Jurkat, Clone E6-1 (cell line): Measurements from ENCODE around the gene GALP. TPM values are rescaled to one million over a fixed set of nuclear protein-coding genes. Genes with fewer than 3 reads are reported as not detected.
"Not testable (repeated sequence)": the region's sequence is repeated elsewhere in the genome, so short reads cannot be mapped to it uniquely, and the experiment has no call there.

Experiments used
- DNase-seq: peaks from one replicate; pipeline ENCODE4 v3.0.0-alpha.2; 2011; ENCODE audit warnings: low read depth, low spot score
- H3K4me3 ChIP-seq: 2 replicates; pipeline ENCODE4 v1.5.1; 2011; ENCODE audit warnings: mild to moderate bottlenecking, low read length, control low read depth, moderate library complexity
- polyA plus RNA-seq: library from polyadenylated mRNA; unstranded; fragments of >200 nt; gene quantifications from one replicate; pipeline ENCODE4 v1.2.1, GENCODE V29; 2012; ENCODE audit warnings: missing spikeins; ENCODE audit not compliant: insufficient read length, insufficient read depth

GALP gene
- polyA plus RNA-seq = not detected

GRCh38 chr19:56175861-56176307, at the start of gene GALP:
TSS of gene GALP (plus strand) at chr19:56176008. CDS start at chr19:56177109, 1,101 bp downstream.
- not testable (repeated sequence) for H3K4me3 ChIP-seq, DNase-seq

GRCh38 chr19:56126983-56127780, 48.6 kb upstream of the GALP start:
- no peak overlapping the region for H3K4me3 ChIP-seq
- DNase-seq = no peak

GRCh38 chr19:56130006-56130405, 45.8 kb upstream of the GALP start:
- no peak overlapping the region for H3K4me3 ChIP-seq
- no peak for DNase-seq

GRCh38 chr19:56131651-56132050, 44.2 kb upstream of the GALP start:
- DNase-seq = no peak
- H3K4me3 ChIP-seq = no peak overlapping the region

- H3K4me3 ChIP-seq = no peak overlapping the region
- DNase-seq = no peak
These were observed 43.4 kb upstream of the GALP start for GRCh38 chr19:56132316-56132822.

GRCh38 chr19:56133858-56134653, 41.8 kb upstream of the GALP start:
- DNase-seq = no peak
- H3K4me3 ChIP-seq = no peak overlapping the region

- no peak overlapping the region for H3K4me3 ChIP-seq
- no peak for DNase-seq
These were observed 41.2 kb upstream of the GALP start for GRCh38 chr19:56134654-56134921.

- no peak overlapping the region for H3K4me3 ChIP-seq
- no peak for DNase-seq
These were observed 39.4 kb upstream of the GALP start for GRCh38 chr19:56136362-56136761.

GRCh38 chr19:56137405-56137804, 38.4 kb upstream of the GALP start:
- no peak overlapping the region for H3K4me3 ChIP-seq
- no peak for DNase-seq

- no peak overlapping the region for H3K4me3 ChIP-seq
- no peak for DNase-seq
These were observed 37.7 kb upstream of the GALP start for GRCh38 chr19:56138069-56138468.

- peak overlapping the region; percentile 76 for H3K4me3 ChIP-seq
- DNase-seq = no peak
These were observed 35.8 kb upstream of the GALP start for GRCh38 chr19:56139847-56140582.

GRCh38 chr19:56140583-56141416, 35.0 kb upstream of the GALP start, which contains the start of gene ZNF444:
TSS of gene ZNF444 (plus strand) at chr19:56141287. CDS start at chr19:56146912, 5,625 bp downstream.
- H3K4me3 ChIP-seq = peak within 1 kb of the TSS; percentile 76
- DNase-seq = peak; percentile 98

GRCh38 chr19:56141417-56141993, 34.3 kb upstream of the GALP start:
- peak overlapping the region; percentile 76 for H3K4me3 ChIP-seq
- peak; percentile 50 for DNase-seq

- no peak for DNase-seq
- H3K4me3 ChIP-seq = peak overlapping the region; percentile 76
These were observed 33.6 kb upstream of the GALP start for GRCh38 chr19:56142087-56142787.

GRCh38 chr19:56142897-56143434, 32.8 kb upstream of the GALP start:
- H3K4me3 ChIP-seq = no peak overlapping the region
- no peak for DNase-seq

- DNase-seq = no peak
- no peak overlapping the region for H3K4me3 ChIP-seq
These were observed 31.4 kb upstream of the GALP start for GRCh38 chr19:56144376-56144775.

GRCh38 chr19:56144831-56145230, 31.0 kb upstream of the GALP start:
- DNase-seq = no peak
- no peak overlapping the region for H3K4me3 ChIP-seq
